A673 (cell line): ENCODE data around the gene AP3D1.

ENCODE experiments used
- EZH2 ChIP-seq: fragments of 200-600 bp; sonication (generic); IDR thresholded peaks from 2 replicates; pipeline ENCODE4 v1.6.1; 2017; ENCODE audit warnings: borderline replicate concordance, low read depth, mild to moderate bottlenecking, mixed read lengths, antibody characterized with exemption, low read length; ENCODE audit not compliant: poor library complexity, severe bottlenecking
- TF ChIP-seq, protein P1 (sequence below): fragments of 300-800, 200-600 bp; sonication (generic); conservative IDR thresholded peaks from 2 replicates; pipeline ENCODE4 v1.5.1; 2017; ENCODE audit warnings: low read depth, mild to moderate bottlenecking, antibody characterized with exemption, low read length, moderate library complexity, mixed read lengths

- TF ChIP-seq, protein P1, sequence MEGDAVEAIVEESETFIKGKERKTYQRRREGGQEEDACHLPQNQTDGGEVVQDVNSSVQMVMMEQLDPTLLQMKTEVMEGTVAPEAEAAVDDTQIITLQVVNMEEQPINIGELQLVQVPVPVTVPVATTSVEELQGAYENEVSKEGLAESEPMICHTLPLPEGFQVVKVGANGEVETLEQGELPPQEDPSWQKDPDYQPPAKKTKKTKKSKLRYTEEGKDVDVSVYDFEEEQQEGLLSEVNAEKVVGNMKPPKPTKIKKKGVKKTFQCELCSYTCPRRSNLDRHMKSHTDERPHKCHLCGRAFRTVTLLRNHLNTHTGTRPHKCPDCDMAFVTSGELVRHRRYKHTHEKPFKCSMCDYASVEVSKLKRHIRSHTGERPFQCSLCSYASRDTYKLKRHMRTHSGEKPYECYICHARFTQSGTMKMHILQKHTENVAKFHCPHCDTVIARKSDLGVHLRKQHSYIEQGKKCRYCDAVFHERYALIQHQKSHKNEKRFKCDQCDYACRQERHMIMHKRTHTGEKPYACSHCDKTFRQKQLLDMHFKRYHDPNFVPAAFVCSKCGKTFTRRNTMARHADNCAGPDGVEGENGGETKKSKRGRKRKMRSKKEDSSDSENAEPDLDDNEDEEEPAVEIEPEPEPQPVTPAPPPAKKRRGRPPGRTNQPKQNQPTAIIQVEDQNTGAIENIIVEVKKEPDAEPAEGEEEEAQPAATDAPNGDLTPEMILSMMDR = no peak
- TF ChIP-seq EZH2 = no peak
Measured at GRCh38 chr19:2114218-2114617, 37.1 kb downstream of the AP3D1 start.
